HG03571 (cell line): ENCODE results near the gene CYP2C8.
"Not testable (repeated sequence)": the region's sequence is repeated elsewhere in the genome, so short reads cannot be mapped to it uniquely, and the experiment has no call there.

Experiments used
- ATAC-seq: cut with Tn5 transposase; IDR thresholded peaks from one replicate; pipeline ENCODE4 v1.9.1; 2021; ENCODE audit not compliant: unreplicated experiment

Gene CYP2C8

DNA sequence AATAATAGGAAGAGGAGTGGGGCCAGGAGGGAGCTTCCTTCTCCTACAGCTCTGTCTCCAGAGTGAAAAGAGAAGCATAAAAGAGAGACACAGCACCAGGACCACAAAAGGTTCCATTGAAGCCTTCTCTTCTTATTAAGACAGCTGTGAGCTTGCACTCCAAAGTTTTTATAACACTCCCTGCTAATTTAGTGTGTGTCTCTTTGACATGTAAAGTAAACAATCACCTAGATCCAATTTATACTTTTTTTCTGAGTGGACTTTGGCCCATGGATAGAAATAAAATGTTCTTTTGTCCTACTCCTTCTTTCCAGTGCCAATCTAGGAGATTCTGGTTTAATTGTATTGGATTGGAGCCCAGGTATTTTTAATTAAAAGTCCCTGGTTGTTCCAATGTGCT lies at the start of gene CYP2C8:
Gene CYP2C8, minus strand, starts transcription at position 212 of the 400 bp plus-strand sequence. Its CDS starts 95 bp downstream, at position 117.
- no peak for ATAC-seq

DNA sequence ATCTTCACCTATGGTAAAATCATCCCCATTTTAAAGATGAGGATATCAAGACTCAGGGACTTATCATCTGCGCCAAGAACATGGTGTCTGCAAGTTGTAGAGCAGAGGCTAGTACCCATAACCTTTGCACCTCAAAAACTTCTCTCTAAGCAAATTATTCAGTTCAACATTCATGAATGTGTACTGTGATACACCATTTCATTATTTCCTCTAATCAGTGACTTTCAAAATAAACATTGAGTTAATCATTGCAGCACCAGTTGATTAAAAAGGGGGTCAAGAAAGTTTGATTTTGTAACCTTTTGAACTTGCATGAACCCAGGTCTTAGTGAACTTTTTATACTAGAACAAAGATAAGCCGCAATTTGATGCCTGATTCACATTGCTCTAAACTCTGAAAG lies 47.6 kb upstream of the CYP2C8 start:
- ATAC-seq, result no peak

DNA sequence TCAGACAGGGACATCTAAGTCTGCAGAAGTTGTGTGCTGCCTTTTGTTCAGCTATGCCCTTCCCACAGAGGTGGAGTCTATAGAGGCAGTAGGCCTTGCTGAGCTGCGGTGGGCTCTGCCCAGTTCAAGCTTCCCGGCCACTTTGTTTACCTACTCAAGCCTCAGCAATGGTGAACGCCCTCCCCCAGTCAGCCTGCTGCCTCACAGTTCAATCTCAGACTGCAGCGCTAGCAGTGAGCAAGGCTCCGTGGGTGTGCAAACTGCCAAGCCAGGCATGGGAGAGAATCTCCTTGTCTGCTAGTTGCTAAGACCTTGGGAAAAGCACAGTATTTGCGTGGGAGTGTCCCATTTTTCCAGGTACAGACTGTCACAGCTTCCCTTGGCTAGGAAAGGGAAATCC lies 41.5 kb upstream of the CYP2C8 start:
- not testable (repeated sequence) for ATAC-seq

DNA sequence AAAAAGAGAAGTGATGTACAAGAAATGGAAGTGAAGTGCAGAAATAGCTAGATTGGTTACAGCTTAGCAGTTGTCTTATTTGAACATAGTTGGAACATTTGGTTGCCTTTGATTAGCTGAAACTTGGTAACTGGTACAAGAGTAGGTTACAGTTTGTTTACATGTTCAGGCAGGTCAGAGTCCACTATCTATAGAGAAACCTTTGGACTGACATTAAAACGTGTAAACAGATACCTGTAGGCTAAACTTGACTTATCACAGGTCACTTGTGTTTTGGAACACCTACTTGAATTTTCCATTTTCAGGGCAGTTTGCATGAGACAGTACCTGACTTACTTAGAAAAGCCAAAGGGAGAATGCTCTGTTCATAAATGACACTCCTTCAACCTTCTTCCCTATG lies 28.5 kb upstream of the CYP2C8 start:
- ATAC-seq, result no peak

DNA sequence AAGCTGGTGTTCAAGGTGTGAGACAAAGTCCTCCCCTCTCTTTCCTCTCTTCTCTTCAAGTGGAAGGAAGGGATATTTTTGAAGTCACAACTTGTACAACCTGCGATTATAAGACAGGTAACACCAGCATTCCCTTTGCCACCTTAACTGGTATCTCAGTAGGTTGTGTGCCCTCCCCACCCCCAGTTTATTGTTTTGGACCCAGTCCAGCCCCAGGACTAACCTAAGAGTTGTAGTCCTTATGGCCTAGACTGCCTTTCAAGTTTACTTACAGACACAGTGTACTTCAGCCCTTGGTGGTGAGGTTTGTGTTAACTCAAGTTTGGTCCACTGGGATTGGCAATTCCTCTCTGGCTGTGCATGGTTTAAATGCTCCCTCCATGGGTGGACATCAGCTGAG lies 26.8 kb upstream of the CYP2C8 start:
- no peak for ATAC-seq

DNA sequence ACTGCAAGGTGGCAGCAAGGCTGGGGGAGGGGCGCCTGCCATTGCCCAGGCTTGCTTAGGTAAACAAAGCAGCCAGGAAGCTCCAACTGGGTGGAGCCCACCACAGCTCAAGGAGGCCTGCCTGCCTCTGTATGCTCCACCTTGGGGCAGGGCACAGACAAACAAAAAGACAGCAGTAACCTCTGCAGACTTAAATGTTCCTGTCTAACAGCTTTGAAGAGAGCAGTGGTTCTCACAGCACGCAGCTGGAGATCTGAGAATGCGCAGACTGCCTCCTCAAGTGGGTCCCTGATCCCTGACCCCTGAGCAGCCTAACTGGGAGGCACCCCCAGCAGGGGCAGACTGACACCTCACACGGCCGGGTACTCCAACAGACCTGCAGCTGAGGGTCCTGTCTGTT lies 10.3 kb upstream of the CYP2C8 start:
- ATAC-seq, result not testable (repeated sequence)

DNA sequence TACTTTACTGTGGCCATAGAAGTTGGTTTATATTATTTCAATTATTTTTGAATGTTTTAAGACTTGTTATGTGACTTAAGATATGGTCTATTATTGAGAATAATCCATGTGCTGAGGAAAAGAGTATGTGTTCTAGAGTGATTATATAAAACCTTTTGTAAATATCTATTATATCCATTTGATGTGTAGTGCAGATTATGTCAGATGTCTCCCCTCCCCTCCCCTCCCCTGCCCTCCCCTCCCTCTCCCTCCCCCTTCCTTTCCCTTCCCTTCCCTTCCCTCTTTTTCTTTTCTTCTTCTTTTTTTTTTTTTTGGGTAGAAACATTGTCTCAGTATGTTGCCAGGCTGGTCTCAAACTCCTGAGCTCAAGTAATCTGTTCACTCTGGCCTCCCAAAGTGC lies 8.3 kb upstream of the CYP2C8 start:
- ATAC-seq, result no peak

DNA sequence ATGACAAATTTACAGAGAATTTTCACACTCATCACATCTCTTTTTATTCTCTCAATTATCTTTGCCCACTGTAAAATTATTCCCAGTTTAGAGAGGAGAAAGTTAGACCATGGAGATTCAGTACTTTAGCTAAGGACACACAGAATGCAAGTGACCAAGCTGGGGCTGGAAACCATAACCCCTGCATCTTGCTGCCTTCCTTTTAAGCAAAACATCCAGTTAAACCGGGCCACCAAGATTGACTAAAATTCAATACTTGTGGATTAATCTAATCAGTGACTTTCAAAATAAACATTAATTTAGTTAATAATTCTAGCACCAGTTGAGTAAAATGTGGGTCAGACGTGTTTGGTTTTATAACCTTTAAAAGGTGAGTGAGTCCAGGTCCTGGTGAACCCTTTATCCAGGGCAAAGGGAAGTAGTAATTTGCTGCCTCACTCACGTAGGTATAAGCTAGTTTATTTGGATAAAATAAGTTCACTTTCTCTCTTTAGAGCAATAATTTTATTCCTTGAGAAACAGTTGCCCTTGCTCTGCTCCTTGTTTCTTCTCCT lies 1.9 kb upstream of the CYP2C8 start:
- ATAC-seq, result no peak

DNA sequence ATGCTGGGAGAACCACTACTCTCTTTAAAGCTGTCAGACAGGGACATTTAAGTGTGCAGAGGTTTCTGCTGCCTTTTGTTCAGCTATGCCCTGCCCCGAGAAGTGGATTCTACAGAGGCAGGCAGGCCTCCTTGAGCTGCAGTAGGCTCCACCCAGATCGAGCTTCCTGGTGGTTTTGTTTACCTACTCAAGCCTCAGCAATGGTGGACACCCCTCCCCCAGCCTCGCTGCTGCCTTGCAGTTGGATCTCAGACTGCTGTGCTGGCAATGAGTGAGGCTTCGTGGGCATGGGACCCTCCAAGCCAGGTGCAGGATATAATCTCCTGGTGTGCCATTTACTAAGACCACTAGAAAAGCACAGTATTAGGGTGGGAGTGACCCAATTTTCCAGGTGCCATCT lies 5.2 kb downstream of the CYP2C8 start:
- ATAC-seq, result not testable (repeated sequence)

DNA sequence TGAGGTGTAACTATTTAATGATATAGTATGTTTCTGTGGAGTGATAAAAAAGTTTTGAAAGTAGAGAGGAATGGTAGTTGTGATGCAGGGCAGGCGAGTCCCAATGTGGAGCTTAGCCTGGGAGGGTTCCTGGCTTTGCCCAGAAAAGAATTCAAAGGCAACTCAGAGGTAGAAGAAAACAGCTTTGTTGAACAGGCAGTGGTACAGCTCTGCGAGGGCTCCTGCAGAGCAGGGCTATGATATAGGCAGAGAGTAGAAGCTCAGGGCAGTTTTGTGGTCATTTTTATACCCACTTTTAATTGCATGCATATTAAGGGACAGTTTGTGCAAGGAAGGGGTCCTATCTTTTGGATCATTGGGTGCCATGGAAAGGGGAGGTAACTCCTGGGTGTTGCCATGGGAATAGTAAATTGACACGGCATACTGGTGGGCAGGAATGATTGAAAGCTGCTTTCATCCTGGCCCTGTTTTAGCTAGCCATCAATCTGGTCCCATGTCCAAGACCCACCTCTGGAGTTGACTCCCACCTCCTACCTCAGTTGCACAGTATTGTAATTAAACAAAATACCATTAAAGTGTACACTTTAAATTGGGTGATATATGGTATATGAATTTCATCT lies 12.4 kb downstream of the CYP2C8 start:
- no peak for ATAC-seq

DNA sequence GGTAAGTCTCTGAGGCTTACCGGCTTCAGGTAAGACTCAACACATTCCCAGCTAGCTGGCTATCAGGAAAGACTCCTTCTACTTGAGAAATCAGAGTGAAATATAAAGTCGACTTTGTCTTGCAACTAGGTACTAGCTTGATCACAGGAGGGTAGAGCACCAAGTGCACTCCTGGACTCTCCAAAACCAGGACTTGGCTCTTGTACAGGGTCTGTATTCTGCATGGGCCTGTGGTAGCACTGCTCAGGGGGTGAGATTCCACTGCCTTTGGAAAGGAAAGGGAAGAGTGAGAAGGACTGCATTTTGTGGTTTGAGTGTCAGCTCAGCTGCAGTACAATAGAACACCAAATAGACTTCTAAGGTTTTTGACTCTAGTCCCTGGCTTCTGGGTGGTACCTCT lies 19.4 kb downstream of the CYP2C8 start:
- no peak for ATAC-seq

DNA sequence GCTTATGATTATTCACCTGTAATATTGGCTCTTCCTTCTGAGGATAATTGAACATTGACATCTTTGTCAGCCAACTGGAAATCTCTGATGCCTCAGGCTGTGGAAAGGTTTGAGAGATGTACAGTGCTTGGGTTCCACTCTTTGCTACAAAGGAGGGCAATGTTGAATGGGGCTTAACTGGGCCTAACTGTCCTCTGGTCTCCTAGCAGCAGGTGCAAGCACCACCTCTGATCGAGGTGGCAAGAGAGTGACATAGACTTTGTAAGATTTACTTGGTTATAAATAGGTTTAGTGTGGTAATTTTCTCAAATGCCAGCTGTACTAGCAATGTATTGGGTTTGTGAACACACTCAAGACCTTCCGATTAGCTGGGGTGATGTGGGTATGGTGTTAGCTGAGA lies 21.1 kb downstream of the CYP2C8 start:
- ATAC-seq, result no peak

DNA sequence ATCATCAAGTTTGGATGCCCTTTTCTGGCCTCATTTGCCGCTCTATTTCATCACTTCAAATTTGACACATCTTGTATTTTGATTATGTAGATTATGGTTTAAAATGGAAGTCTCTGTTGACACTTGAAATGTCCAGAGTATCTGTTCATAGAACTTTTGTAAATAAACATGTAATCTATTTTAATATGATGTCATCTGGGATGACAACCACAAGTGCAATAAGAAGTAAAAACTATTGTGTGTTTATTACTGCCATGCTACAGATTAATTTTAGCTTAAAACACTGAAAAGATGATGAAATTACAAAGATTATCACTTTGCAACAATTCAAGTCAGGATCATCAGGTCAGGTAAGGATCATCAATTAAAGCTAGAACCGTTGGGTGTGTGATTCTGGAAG lies 30.0 kb downstream of the CYP2C8 start:
- no peak for ATAC-seq

DNA sequence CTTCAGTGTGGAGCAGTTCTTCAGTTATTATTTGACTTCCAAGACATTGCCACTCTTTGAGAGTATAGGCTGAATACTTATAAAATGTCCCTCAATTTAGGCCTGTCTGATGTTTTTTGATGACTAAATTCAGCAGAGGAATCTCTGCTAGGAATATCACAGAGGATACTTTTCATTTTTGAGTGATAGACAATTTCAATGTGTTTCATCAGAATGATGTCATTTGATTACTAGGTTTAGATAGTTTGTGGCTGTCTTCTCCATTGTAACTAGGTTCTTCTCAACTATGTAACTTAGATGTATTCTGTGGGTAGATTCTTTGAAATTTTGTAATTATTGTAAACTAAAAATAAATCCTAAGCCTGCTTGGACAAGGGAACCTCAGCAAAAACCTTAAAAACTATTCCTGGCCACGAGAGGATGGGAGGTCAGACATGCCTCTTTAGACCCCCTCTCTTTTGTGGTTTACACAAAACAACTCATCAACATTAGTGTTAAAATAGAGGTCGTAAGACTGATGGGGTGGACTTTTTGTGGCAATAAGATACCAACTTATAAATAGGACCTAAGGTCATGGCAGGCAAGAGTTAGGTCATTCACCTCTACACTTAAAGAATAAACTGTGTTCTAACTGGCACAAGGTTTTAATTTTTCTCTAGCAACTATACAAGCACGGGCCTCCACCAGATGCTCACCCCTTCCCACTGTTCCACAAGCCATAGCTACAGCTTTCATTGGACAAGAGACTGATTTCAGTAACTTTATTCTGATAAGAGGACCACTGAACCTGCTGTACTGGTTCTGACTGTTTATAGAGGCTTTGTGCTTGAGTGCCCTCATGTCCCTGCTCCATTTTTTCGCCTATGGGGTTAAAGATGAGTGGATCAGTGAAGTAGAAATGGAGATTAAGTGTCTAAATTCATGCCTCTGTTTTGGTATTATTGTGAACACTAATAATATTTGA lies 33.7 kb downstream of the CYP2C8 start:
- no peak for ATAC-seq

DNA sequence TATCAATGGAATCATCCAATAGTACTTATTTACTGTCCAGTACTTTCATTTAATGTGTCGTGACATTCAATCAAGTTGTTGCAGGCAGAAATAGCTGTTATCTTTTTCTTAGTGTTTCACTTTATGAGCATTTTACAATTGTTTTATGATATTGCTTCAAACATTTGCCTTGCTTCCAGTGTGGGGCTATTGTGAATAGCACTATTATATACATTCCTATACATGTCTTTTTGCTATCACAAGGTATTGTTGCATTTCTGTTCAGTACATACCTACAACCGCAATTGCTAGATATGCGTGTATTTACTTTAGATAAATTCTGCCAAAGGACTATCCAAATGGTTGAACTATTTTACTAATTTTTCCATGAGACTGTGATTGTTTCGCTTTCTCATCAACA lies 34.9 kb downstream of the CYP2C8 start:
- no peak for ATAC-seq

DNA sequence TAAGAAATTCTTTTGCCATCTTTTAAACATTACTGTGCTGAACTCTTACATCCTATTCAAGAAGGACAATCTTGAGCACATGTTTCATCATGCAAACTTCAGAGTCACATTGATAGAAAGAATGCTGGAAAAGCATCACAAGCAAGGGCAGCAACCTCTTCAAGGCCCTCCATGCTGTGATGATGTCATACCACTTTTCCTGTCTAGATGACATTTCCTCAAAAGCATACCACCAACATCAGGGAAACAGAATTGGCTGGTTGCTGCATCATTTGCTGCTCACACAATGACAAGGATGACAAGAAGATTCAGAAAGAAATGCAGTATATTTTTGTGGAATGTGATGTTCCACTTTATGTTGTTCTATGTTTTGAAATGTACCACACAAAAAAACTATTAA lies 37.6 kb downstream of the CYP2C8 start:
- ATAC-seq, result no peak

DNA sequence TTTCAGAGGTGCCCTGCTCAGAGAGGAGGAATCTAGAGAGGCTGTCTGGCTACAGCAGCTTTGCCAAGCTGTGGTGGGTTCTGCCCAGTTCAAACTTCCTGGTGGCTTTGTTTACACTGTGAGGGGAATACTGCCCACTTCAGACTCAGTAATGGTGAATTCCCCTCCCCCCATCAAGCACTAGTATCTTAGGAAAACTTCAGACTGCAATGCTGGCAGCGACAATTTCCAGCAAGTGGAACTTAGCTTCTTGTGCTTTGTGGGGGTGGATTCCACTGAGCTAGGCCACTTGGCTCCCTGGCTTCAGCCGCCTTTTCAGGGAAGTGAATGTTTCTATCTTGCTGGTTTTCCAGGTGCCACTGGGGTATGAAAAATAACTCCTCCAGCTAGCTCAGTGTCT lies 42.8 kb downstream of the CYP2C8 start:
- ATAC-seq, result no peak

DNA sequence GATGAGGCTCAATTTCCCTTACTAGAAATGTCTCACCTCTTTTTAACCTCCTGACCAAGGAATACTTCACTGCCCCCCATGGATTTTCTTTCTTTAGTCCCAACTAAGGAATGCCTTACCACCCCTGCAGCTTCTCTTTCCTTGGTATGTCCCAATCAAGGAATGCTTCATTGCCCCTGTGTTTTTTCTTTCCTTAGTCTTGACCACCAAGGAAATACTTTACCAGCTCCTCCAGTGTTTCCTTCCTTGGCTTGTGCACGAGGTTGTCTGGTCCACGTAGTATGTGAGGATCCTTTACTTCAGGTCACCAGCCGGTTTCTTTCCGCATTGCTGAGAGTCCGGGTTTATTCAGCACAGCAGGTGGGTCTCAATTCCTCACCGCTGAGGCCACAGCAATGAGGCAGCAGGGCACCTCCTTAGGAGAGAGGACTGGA lies 71.5 kb downstream of the CYP2C8 start:
- ATAC-seq, result no peak

DNA sequence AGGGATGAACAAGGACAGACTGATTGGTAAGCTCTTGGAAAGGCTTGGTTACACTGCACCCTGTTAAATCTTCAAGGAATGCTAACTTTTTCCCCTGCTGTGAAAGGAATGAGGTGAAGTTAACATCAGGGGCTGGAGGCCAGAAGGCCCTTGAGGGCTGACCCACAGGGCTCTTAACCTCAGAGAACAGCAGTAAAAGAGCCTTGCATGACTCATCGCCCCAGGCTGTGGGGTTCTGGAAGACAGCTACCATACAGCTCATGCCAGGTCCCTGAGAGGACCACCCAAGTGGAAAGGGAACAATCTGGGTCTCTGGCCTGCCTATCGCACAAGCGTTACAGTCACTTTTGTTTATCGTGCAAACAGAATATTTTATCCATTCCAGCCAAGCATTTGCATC lies 76.5 kb downstream of the CYP2C8 start:
- ATAC-seq, result no peak

DNA sequence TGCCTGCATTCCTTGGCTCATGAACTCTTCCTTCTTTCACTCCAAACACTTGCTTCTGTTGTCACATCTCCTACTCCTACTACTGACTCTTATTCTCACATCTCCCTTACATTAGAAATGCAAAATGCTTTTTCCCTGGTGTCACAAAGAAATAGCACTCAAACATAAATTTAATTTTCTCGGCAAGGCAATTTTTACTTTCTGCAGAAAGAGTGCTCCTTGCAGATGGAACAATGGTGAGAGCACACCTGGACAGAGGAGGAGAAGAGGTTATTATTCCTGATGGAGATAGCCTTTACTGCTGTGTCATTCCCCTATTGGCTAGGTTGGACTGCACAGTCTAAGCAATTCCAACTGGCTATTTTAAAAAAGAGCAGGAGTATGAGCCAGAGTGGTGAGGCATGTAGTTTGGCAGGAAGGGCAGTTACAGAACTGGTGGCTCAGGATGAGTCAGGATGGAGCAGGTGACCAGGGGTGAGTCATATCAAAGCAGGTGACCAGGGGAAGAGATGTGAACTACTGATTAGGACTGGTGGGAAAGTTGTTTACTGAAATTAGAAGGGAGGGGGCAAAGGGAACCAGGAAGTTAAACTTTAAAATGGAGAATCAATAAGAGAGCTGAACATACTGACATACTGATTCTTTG lies 77.9 kb downstream of the CYP2C8 start:
- ATAC-seq, result no peak

DNA sequence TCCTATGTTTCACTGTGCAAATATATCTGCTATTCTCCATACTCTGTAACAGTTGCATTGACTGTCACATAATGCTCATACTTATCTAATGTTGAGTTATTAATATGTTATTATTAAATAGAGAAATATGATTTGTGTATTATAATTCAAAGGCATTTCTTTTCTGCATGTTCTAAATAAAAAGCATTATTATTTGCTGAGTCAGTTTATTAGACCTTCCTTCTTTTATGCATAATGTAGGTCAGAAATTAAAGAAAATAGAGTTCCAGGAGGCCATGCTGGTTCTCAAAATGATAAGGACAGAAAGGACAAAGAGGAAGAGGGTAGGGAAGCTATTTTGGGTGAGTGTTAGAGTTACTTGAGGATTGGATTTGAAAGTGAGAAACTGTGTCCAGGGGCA lies 80.1 kb downstream of the CYP2C8 start:
- no peak for ATAC-seq
